Caki2 (cell line): Measurements from ENCODE around the gene BNIP5. TPM values are rescaled to one million over a fixed set of nuclear protein-coding genes. Genes with fewer than 3 reads are reported as not detected.

Experiments
- DNase-seq: peaks from one replicate; pipeline ENCODE4 v3.0.0-alpha.2; 2015; ENCODE audit warnings: low read depth
- in situ Hi-C: cut with HindIII; loops from 2 replicates; pipeline ENCODE4 v1.10.0; 2016; ENCODE audit warnings: low sequenced_read_pairs, low pct_unique_long_range_greater_than_20kb, mixed read lengths
- total RNA-seq: library from RNA; depleted of rRNA; stranded (reverse); fragments of >200 nt; shearing (Covaris generic); gene quantifications from 2 replicates; pipeline ENCODE4 v1.2.3, GENCODE V29; 2014; ENCODE audit warnings: low replicate concordance

Gene BNIP5
- total RNA-seq, 1 experiment from 2014 or later = not detected

DNA sequence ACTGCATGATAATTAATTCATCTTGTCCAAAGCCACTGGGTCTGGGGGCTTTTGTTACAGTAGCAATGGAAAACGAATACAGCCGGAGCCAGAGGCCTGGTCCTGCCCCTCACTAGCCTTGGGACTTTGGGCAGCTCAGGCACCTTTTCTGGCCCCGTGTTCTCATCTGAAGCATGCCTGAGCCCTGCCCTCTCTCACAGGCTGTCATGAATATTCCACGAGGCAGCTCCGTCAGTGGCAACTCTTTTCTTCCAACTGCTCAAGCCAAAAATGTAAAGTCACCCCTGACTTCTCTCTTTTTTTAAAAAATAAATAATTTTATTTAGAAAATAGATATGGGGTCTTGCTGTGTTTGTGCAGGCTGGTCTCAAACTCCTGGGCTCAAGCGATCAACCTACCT is 5.3 kb downstream of the BNIP5 start:
- DNase-seq = no peak
- in situ Hi-C loops = no loop called here

DNA sequence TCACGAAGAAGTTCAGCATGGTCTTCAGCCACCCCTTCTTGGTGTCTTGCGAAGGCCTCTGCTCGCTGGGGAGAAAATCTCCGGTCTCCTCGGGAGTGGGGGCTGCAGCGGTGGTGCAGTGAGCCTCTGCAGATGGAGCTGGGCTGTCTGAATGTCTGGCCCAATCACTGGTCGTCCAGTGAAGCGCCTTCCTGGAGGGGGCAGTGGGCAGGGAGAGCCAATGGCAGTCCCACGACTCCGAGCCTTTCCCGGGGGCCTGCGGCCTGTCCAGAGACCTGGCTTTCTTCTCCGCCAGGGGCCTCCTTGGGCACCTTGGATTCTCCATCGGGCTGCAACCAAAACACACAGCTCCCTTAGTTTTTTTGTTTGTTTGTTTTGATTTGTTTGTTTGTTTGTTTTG is 6.3 kb downstream of the BNIP5 start:
- DNase-seq = no peak
- in situ Hi-C loops = no loop called here

DNA sequence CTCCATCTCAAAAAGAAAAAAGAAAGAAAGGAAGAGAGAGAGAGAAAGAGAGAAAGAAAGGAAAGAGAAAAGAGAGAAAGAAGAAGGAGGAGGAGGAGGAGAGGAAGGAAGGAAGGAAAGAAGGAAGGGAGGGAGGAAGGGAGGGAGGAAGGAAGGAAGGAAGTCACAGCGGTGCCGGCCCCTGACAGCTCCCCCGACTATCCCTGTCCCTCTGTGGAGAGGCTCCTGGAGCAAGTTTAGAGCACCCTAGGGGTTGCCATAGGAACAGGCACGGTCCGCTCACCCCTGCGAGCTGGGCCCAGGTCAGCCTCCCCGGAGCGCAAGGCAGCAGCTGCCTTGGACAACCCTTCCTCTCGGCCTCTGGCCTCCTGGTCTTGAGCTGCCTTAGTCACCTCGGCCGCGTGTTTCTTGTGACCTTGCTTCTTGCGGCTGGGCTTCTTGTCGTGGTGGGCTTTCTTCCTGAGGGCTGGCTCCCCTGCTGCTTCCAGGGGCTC is 6.8 kb downstream of the BNIP5 start:
- DNase-seq = no peak
- in situ Hi-C loops = no loop called here

DNA sequence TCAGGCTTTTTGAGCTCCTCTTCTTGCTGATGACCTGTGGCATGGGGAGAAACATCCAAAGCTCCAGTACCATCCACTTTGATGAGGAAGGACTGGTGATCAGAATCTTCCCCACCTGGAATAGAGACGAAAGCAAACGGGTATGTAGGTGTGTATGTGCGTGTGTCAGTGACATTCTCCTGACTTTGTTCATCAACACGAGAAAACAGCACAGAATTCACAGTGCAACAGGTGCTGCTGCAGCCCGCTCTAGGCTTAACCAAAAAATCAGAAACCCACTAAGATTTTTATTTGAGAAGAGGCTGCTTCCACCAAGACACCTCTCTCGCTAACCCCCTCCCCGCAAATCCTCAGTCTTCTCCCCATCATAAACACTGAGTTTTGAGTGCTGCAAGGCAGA is 8.1 kb downstream of the BNIP5 start:
- no peak for DNase-seq
- in situ Hi-C loops = no loop called here

DNA sequence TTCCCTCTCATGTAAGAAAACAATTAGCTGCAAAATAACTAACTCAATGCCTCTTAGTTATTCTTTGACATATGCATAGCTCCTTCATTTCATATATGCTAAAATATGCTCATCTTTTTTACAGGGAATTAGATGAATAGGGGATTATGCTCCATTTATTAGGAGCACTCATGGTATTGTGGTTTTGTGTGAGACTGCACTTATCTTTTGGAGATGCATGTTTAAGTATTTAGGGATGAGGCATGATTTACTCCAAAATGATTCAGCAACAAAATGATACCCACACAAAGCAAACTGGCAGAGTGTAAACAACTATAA is 8.8 kb downstream of the BNIP5 start:
- in situ Hi-C loops = no loop called here
- DNase-seq = no peak

DNA sequence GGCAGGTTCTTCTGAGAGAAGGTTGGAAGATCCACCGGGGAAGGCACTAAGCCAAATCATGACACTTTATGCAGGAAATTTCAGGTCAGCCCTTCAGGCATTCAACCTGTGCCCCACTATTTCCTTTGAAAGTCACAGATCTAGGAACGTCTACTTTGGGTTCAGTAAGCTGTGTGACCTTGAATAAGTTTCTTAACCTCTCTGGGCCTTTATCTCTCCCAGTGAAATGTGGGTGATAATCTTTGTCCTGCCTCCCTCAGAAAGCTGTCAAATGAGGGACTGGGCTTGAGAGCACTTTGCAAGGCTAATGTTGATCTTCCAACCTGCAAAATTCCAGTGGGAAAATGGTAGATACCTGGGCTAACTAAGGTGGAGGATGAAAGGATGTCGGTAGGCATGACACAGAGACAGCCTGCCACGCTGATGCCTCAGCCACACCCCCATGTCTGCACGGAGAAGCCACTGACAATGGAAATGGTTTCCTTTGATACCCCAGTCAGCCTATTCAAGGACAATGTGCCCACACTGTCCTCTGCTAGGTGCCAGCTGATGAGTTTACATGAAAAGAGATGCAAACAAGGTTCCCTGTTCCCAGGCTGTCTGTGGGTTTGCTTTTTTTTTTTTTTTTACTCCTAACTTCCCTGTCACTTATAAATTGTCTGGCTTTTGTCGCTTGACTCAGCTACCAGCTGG is 9.3 kb downstream of the BNIP5 start:
- in situ Hi-C loops = no loop called here
- no peak for DNase-seq

DNA sequence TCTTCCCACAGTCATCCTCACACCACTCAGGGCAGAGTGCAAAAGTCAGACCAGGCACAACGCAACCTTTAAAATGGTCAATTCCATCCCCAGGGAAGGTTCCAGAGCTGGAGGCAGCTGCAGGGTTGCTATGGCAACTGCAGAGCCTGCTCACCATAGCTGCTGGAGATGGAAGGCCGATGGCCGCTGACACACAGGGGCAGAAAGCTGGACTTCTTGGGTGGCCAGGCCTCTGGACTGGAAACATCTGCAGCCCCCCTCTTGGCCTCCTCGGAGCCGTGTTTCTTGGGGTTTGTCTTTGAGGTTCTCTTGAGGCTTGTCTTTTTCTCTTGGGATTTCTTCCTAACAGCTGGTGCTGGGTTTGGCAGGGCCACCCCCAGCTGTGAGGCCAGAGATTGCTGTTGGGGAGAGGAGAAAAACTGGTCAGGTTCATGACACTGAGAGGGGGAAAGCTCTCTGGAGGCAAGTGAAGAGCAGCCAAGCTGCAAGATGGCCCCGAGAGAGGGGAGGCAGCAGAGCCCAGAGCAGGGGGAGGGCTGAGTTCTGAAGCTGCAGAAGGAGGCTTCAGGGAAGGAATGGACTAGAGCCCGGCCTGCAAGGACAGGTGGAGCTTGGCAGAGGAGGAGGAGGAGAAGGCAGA is 10.2 kb downstream of the BNIP5 start:
- in situ Hi-C loops = no loop called here
- no peak for DNase-seq

DNA sequence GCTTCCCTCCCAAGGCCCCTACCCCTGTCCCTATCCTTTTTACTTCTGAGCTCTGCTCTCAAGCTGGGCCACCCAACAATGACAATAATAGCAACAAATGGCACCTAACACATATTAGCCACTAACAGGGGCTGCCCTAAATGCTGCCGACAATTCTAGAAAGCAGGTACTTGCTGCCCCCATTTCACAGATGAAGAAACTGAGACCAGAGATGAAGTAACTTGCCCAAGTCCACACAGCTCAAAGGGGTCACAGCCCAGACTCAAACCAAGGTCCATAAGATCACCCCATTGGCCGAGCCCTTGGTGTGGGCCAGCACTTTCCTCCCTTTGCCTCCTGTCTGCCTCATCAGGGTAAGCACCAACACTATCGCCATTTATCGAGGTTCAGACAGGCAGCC is 12.0 kb downstream of the BNIP5 start:
- in situ Hi-C loops = no loop called here
- no peak for DNase-seq

DNA sequence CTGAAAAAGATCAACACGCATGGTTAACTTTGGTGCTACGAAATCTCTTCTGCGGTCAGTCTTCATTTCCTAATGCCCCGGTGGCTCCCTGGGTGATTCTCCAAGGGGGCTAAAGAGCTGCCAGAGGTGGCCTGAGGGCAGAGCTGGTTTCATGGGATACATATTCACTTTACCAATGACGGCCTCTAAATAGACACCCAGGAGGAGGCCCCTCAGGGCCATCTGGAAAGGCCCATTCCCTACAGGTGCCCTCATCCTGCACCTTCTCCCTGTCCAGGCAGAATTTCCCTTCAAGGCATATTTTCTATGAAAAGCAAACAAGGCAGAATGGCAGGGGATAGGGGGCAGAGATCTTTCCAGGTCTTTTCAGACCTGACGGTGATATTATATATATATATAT is 12.5 kb downstream of the BNIP5 start:
- in situ Hi-C loops = no loop called here

DNA sequence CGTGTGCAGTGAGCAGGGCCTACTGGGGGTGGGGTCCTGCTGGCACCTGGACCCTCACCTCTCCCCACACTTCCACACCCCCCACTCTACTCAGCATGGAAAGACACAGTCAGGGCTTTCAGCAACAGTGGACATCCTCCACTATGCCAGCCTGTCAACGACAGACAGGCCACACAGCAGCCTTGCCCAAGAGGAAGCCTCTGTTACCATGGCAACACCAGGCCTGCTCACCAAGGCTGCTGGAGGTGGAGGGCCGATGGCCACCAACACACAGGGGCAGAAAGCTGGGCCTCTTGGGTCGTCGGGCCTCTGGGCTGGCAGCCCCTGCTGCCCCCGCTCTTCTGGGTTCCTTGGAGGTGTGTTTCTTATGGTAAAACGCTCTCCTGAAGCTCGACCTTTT is 13.6 kb downstream of the BNIP5 start:
- DNase-seq = no peak
- in situ Hi-C loops = no loop called here

More for the DNA sequence above, 12.5 kb downstream of the BNIP5 start:
- no peak for DNase-seq

DNA sequence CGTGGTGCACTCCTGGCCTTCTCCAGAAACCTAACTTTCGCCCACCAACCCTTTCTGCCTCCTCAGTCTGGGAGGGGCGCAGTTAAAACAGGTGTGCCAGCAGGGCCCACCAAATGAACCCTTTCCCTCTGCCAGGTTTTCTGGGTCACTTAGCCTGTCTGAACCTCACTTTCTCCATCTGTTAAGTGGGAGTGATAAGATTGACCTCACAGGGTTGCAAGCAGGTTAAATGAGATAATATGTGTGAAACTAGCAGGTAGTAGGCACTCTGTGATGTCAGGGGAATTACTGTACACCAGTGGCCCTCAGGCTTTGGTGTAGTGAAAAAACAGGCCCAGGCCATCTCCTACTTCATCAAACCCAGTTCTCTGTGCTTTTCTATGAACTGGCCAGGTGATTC is 14.1 kb downstream of the BNIP5 start:
- in situ Hi-C loops = no loop called here
- no peak for DNase-seq

DNA sequence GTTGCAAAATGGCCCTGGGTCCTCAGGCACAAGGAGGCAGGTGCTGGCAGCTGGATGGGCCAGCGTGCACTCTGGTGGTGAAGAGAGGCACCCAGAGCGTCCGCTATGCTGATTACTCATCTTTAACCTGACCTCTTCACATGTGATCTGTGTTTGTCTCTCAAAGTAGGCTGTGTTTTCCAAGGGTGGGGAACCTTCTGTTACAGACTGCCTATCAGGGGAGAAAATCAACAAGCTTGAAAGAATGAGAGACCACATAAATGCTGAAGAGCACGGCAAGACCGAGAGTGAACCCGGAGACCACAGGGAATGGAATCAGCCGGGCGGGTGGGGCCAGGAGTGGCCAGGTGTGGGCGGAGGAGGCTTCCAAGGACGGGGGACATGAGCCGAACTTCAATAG is 16.2 kb downstream of the BNIP5 start:
- peak; percentile 68 for DNase-seq
- in situ Hi-C loops = no loop called here

DNA sequence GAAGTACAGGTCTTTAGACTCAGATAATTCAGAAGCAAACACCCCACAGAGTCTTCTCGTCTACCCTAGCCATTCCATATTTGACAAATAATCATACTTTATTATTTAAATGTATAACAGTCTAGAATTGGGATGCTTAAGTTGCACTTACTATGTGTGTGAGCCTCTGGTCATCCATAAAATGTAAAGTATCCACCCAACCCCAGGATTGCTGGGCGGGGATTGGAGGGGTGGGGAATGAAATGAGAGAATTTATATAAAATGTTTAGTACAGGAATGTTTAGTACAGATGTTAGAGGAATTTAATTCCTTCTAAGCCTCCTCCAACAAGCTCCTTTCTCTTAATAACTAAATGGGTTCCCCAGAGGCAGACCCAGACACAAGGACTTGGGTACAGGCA is 16.9 kb downstream of the BNIP5 start:
- DNase-seq = no peak
- in situ Hi-C loops = no loop called here

DNA sequence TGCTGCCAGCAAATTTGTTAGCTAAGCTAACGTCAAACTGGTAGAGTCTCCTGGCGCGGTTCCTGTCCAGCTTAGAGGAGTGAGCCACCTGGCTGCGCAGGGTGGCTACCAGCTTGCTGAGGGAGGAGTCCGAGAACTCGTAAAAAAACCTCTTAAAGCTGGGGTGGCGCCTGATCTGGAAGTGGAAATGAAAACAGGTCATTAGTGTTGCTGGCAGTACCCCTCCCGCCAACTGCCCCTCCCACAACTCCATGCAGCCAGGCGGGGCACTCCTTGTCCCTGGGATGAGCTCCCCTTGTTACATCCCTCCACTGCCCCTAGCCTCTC is 17.3 kb downstream of the BNIP5 start:
- in situ Hi-C loops = no loop called here

DNA sequence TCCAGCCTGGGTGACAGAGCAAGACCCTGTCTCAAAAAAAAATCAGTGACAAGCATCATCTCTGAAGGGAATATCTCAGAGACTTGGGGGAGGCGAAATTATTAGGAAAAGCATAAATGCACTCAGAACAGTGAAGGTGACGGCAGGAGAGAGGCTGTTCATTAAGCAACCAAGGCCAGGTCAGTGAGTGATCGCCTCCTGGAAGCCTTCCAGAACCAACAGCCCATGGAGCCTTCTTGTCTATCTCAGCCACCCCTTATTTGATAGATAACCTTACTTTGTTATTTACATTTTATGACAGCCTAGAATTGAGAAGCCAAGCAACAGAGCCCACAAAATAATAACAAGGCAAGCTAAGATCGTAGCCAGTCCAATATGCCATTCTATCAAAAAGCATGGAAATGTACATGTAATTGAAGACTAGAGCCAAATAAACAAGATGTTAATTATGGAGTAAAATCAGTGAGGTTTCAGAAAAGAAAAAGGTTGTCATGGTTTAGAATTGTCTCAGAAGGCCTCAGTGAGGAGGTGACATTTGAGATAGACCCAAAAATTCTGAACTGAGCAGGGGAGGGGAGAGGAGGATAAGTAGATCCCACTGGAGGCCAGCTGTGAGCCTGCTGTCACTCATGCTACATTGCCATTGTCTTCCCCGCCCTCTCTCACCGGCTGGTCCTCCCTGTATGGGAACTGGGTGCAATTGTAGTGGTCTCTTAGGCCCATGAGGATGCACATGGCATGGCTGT is 17.8 kb downstream of the BNIP5 start:
- in situ Hi-C loops = no loop called here
- no peak for DNase-seq

More for the DNA sequence above, 17.3 kb downstream of the BNIP5 start:
- no peak for DNase-seq

DNA sequence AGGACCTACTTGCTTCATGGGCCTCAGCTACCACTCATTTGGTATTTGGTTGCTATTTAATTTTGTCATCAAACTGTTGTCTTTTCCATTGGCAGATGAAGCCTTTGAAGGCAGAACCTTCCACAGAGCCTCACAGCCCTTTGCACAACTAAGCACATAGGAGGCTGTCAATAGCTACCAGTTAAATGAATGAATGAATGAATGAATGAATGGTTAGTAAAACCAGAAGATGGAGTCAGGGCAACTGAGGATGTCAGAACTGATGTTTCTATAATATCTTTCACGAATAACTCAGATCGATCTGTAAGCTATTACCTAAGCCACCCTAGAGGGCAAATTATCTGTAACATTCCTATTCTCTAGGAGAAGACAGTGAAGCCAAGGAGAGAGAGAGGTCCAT is 19.1 kb downstream of the BNIP5 start:
- DNase-seq = no peak
- in situ Hi-C loops = no loop called here

DNA sequence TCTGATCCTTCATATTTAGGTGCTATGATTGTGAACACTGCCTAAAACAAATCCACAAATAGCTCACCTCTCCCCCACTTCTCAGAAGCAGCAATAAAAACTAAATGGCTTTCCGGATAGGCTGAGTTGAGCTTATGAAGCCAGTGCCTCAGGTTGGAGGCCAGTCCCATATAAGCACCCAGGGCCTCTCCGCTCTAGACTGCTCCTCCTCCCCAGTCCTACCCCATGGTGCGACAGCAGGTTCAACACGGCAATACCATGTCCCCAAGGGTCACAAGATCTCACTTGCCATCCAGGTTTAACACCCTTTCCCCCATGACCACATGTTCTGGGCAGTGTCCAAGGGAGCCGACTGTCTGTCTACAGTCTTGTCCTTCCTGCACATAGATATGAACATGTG is 20.8 kb downstream of the BNIP5 start:
- in situ Hi-C loops = no loop called here
- DNase-seq = no peak

DNA sequence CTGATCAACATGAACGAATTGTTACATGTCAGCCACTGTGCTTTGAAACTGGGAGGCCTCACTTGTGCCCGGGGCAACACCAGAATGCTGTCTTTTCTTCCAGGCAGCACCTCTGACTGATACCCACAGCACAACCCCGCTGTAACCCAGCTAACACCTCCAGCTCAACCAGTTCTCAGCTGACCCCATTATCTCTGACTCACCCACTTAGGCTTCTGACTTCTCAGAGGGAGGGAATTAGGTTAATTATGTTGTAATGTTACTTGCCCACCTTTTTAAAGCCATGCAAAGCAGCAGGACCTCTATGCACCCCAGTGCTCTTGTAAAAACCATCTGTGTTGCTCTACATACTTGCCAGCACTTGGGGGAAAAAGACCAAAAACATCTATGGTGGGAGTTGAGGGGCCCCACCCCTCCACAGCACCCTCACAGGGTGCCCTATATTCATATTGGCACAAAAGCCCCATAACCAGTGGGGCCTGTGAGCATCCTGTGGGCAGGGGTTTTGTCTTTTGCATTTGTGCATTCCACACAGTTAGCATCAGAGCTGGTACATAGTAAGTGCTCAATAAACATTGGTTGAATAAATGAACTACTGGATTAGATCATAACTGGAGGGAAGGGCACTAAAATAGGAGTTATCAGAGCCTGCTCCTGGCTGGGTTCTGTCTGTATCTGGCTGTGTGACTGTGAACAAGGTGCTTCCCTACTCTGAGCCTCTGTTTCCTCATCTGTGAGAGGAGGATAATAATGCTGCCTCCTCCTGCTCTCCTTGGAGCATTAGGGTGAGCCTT is 22.3 kb downstream of the BNIP5 start:
- DNase-seq = peak; percentile 37
- in situ Hi-C loops = no loop called here

DNA sequence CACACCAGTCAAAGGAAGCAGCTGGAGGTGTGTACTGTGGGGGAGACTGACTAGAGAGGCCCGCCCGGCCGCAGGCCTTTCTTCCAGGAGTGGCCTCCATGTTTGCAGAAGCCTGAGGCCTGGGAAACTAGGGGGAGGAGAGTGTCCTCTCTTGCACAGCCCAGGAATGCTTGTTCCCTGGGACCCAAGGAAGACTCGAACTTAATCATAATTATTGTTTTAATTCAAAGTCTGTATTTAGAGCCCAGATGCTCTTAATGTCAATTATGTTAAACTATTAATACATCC is 23.1 kb downstream of the BNIP5 start:
- no peak for DNase-seq
- in situ Hi-C loops = no loop called here
